H1 (cell line): Measurements from ENCODE around the gene SLC7A10. TPM values are rescaled to one million over a fixed set of nuclear protein-coding genes. Genes with fewer than 3 reads are reported as not detected.

Experiments used
- CTCF ChIA-PET: fragments of 300-600 bp; sonication (Branson Sonifier 250); formaldehyde crosslinking; loops from one replicate; lab custom pipeline; 2021; ENCODE audit not compliant: partially characterized antibody; lab: Charles Lee
- POLR2A ChIA-PET: fragments of 300-600 bp; sonication (Branson Sonifier 250); formaldehyde crosslinking; loops from one replicate; lab custom pipeline; 2021; ENCODE audit warnings: inconsistent platforms; ENCODE audit not compliant: partially characterized antibody; lab: Charles Lee
- DNase-seq, 2 experiments: peaks; one replicate each; pipeline versions ENCODE4 v3.0.0 to v3.0.0-alpha.2; 2010 to 2022; ENCODE audit warnings: low spot score in 2 of 2, low read depth in 1 of 2, mixed read lengths in 1 of 2
- FAIRE-seq: peaks from 2 replicates; lab custom pipeline; 2011; peaks lifted over from hg19 to GRCh38; lab: Jason Lieb, UNC
- H2AFZ ChIP-seq: 2 replicates; pipeline ENCODE4 v1.8.1; 2012; ENCODE audit warnings: low read length, inconsistent platforms
- H2AK5ac ChIP-seq: 2 replicates; pipeline ENCODE4 v1.6.1; 2013; ENCODE audit warnings: low read depth, low read length
- H2BK120ac ChIP-seq: replicated peaks from 2 replicates; pipeline ENCODE3; 2013; ENCODE audit warnings: low read depth, low read length, inconsistent platforms
- H2BK12ac ChIP-seq: 2 replicates; pipeline ENCODE4 v1.6.1; 2013; ENCODE audit warnings: low read depth, low read length
- H2BK15ac ChIP-seq: 2 replicates; pipeline ENCODE4 v1.6.1; 2013; ENCODE audit warnings: low read length
- H2BK20ac ChIP-seq: 2 replicates; pipeline ENCODE4 v1.6.1; 2013; ENCODE audit warnings: low read length
- H2BK5ac ChIP-seq: 2 replicates; pipeline ENCODE4 v1.6.1; 2013; ENCODE audit warnings: low read depth, low read length
- H3K14ac ChIP-seq: 2 replicates; pipeline ENCODE4 v1.6.1; 2013; ENCODE audit warnings: inconsistent platforms; ENCODE audit not compliant: insufficient read length
- H3K18ac ChIP-seq: 2 replicates; pipeline ENCODE4 v1.6.1; 2013; ENCODE audit warnings: low read length; ENCODE audit errors: extremely low read depth
- H3K23ac ChIP-seq: 2 replicates; pipeline ENCODE4 v1.6.1; 2013; ENCODE audit warnings: inconsistent platforms; ENCODE audit not compliant: insufficient read length
- H3K23me2 ChIP-seq: 2 replicates; pipeline ENCODE4 v1.6.1; 2013; ENCODE audit warnings: low read depth, low read length
- H3K27ac ChIP-seq: 2 replicates; pipeline ENCODE4 v1.6.1; 2011; ENCODE audit warnings: low read depth, low read length, inconsistent platforms
- H3K27me3 ChIP-seq, 4 experiments: replicated peaks in 1 of 4; 1 replicate in 1 of 4; 2 replicates in 3 of 4; pipeline versions ENCODE4 v1.6.1 to v1.8.1; 2011 to 2013; ENCODE audit warnings: low read length in 3 of 4, mild to moderate bottlenecking in 3 of 4, inconsistent platforms in 2 of 4, mixed read lengths in 2 of 4, moderate library complexity in 1 of 4; ENCODE audit not compliant: control insufficient read depth in 3 of 4, insufficient read depth in 3 of 4; ENCODE audit errors: extremely low read depth in 1 of 4
- H3K36me3 ChIP-seq, 4 experiments: 2 replicates each; pipeline versions ENCODE4 v1.6.1 to v1.8.1; 2011 to 2013; ENCODE audit warnings: mild to moderate bottlenecking in 4 of 4, low read length in 3 of 4, moderate library complexity in 2 of 4, control low read depth in 1 of 4, inconsistent platforms in 1 of 4; ENCODE audit not compliant: insufficient read depth in 4 of 4, control insufficient read depth in 2 of 4
- H3K4ac ChIP-seq: replicated peaks from 2 replicates; pipeline ENCODE3; 2013; ENCODE audit warnings: low read length, low read depth, mixed read lengths, inconsistent platforms; ENCODE audit not compliant: insufficient read length
- H3K4me1 ChIP-seq, 4 experiments: replicated peaks in 1 of 4; 1 replicate in 1 of 4; 2 replicates in 3 of 4; pipeline versions ENCODE4 v1.6.1 to v1.8.1; 2011 to 2013; ENCODE audit warnings: low read length in 3 of 4, inconsistent platforms in 2 of 4, mixed read lengths in 1 of 4; ENCODE audit not compliant: insufficient read depth in 4 of 4, control insufficient read depth in 3 of 4
- H3K4me2 ChIP-seq, 2 experiments: 2 replicates each; pipeline versions ENCODE4 v1.6.1 to v1.8.1; 2011 to 2013; ENCODE audit warnings: low read depth in 2 of 2, low read length in 2 of 2, control low read depth in 1 of 2, inconsistent platforms in 1 of 2, mild to moderate bottlenecking in 1 of 2; ENCODE audit not compliant: insufficient read depth in 1 of 2
- H3K4me3 ChIP-seq, 4 experiments: fragments of 200-600, 300-600 bp in 1 of 4; sonication (generic), shearing (Covaris generic), sonication (Bioruptor Twin) in 1 of 4; 2 replicates each; pipeline versions ENCODE4 v1.5.1 to v1.8.1; 2011 to 2016; ENCODE audit warnings: low read length in 4 of 4, low read depth in 3 of 4, control low read depth in 2 of 4, inconsistent platforms in 2 of 4, mild to moderate bottlenecking in 2 of 4, mixed read lengths in 1 of 4, moderate library complexity in 1 of 4; ENCODE audit not compliant: insufficient read depth in 2 of 4; ENCODE audit errors: extremely low read depth in 1 of 4
- H3K56ac ChIP-seq: replicated peaks from 2 replicates; pipeline ENCODE3; 2013; ENCODE audit warnings: low read depth, mild to moderate bottlenecking, mixed read lengths, low read length, inconsistent platforms; ENCODE audit not compliant: insufficient read length
- H3K79me1 ChIP-seq: 2 replicates; pipeline ENCODE4 v1.6.1; 2013; ENCODE audit warnings: low read depth, low read length, control low read depth
- H3K79me2 ChIP-seq, 2 experiments: 2 replicates each; pipeline versions ENCODE4 v1.6.1 to v1.8.1; 2012 to 2013; ENCODE audit warnings: low read length in 2 of 2, mild to moderate bottlenecking in 2 of 2, inconsistent platforms in 1 of 2; ENCODE audit not compliant: insufficient read depth in 2 of 2, control insufficient read depth in 1 of 2
- H3K9ac ChIP-seq, 4 experiments: replicated peaks in 1 of 4; 1 replicate in 1 of 4; 2 replicates in 3 of 4; pipeline versions ENCODE4 v1.6.1 to v1.8.1; 2011 to 2013; ENCODE audit warnings: low read depth in 3 of 4, low read length in 3 of 4, control low read depth in 2 of 4, mild to moderate bottlenecking in 2 of 4, moderate library complexity in 2 of 4, inconsistent platforms in 1 of 4; ENCODE audit errors: extremely low read depth in 1 of 4
- H3K9me3 ChIP-seq, 2 experiments: 2 replicates each; pipeline versions ENCODE4 v1.6.1 to v1.8.1; 2012 to 2013; ENCODE audit warnings: mild to moderate bottlenecking in 2 of 2, moderate library complexity in 2 of 2, control low read depth in 1 of 2, inconsistent platforms in 1 of 2, low read depth in 1 of 2, low read length in 1 of 2, mixed read lengths in 1 of 2; ENCODE audit not compliant: insufficient read depth in 2 of 2
- H4K20me1 ChIP-seq, 2 experiments: replicated peaks in 1 of 2; 2 replicates each; pipeline versions ENCODE3 to v1.8.1; 2011 to 2013; ENCODE audit warnings: inconsistent platforms in 2 of 2, low read length in 2 of 2, mild to moderate bottlenecking in 1 of 2; ENCODE audit not compliant: insufficient read depth in 2 of 2, control insufficient read depth in 1 of 2
- H4K5ac ChIP-seq: 2 replicates; pipeline ENCODE4 v1.6.1; 2013; ENCODE audit warnings: low read length, low read depth, mixed read lengths, inconsistent platforms; ENCODE audit not compliant: insufficient read length
- H4K8ac ChIP-seq: 2 replicates; pipeline ENCODE4 v1.8.0; 2013; ENCODE audit warnings: mild to moderate bottlenecking, moderate library complexity, low read length, inconsistent platforms; ENCODE audit not compliant: insufficient read depth; ENCODE audit errors: extremely low read depth
- H4K91ac ChIP-seq: replicated peaks from 2 replicates; pipeline ENCODE3; 2013; ENCODE audit warnings: low read length, mixed read lengths, inconsistent platforms; ENCODE audit not compliant: insufficient read length
- ASH2L ChIP-seq: fragments of 200-600, 300-600 bp; sonication (generic); IDR thresholded peaks from one replicate; pipeline ENCODE4 v1.7.1; 2017; ENCODE audit warnings: low read length
- BRCA1 ChIP-seq: IDR thresholded peaks from 2 replicates; pipeline ENCODE4 v1.6.1; 2012; ENCODE audit warnings: low read depth, low read length, improper control_type of control experiment
- CHD2 ChIP-seq: IDR thresholded peaks from 2 replicates; pipeline ENCODE4 v1.6.1; 2012; ENCODE audit warnings: low read length, improper control_type of control experiment
- FOSL1 ChIP-seq: IDR thresholded peaks from 2 replicates; pipeline ENCODE4 v1.6.1; 2011; ENCODE audit warnings: mild to moderate bottlenecking, low read depth, low read length, moderate library complexity; ENCODE audit not compliant: insufficient read depth
- HDAC6 ChIP-seq: IDR thresholded peaks from one replicate; pipeline ENCODE4 v1.7.1; 2012; ENCODE audit warnings: low read depth, mild to moderate bottlenecking, inconsistent platforms, low read length, moderate library complexity
- JUND ChIP-seq: IDR thresholded peaks from 2 replicates; pipeline ENCODE4 v1.6.1; 2011; ENCODE audit warnings: mild to moderate bottlenecking, improper control_type of control experiment, low read length
- NRF1 ChIP-seq: IDR thresholded peaks from 2 replicates; pipeline ENCODE4 v1.6.1; 2011; ENCODE audit warnings: mild to moderate bottlenecking, low read depth, low read length, improper control_type of control experiment
- SIN3A ChIP-seq, 2 experiments: IDR thresholded peaks in 1 of 2; conservative IDR thresholded peaks in 1 of 2; 2 replicates each; pipeline ENCODE4 v1.6.1; 2011 to 2012; ENCODE audit warnings: low read length in 2 of 2, improper control_type of control experiment in 1 of 2, low read depth in 1 of 2, mild to moderate bottlenecking in 1 of 2
- SIX5 ChIP-seq: IDR thresholded peaks from 2 replicates; pipeline ENCODE4 v1.6.1; 2011; ENCODE audit warnings: mild to moderate bottlenecking, low read depth, low read length
- SP2 ChIP-seq: IDR thresholded peaks from 2 replicates; pipeline ENCODE4 v1.6.1; 2012; ENCODE audit warnings: mild to moderate bottlenecking, low read length, inconsistent platforms
- SRF ChIP-seq: IDR thresholded peaks from 2 replicates; pipeline ENCODE4 v1.6.1; 2011; ENCODE audit warnings: mild to moderate bottlenecking, low read depth, low read length, moderate library complexity
- ZNF274 ChIP-seq: IDR thresholded peaks from 2 replicates; pipeline ENCODE4 v1.7.0; 2012; ENCODE audit warnings: low read length, borderline replicate concordance; ENCODE audit errors: extremely low read depth
- WGBS, 2 experiments: shearing (Covaris generic) in 1 of 2; methylation state at CpG; one replicate each; pipeline versions ENCODE4 v1.1.6 to v1.1.7; 2013 to 2015; ENCODE audit warnings: low lambda C conversion rate in 2 of 2, mixed read lengths in 2 of 2, inconsistent platforms in 1 of 2, low coverage in 1 of 2, missing lambda C conversion rate in 1 of 2; ENCODE audit not compliant: insufficient replicate concordance in 2 of 2, insufficient coverage in 1 of 2, insufficient read length in 1 of 2; ENCODE audit errors: extremely low coverage in 1 of 2, missing lambda C conversion rate in 1 of 2; 5-methylcytosine and 5-hydroxymethylcytosine counted together
- polyA plus RNA-seq, 7 experiments: library from polyadenylated mRNA; depleted of rRNA in 3 of 7; stranded (reverse) in 5 of 7; unstranded in 2 of 7; fragments of >200 nt in 5 of 7; fragments of 200-250 nt in 2 of 7; gene quantifications; 1 replicate in 5 of 7; 2 replicates in 1 of 7; 4 replicates in 1 of 7; pipeline versions ENCODE4 v1.2.1 to v1.2.3, GENCODE V29; 2011 to 2013; ENCODE audit warnings: missing spikeins in 2 of 7, mixed read lengths in 2 of 7
- total RNA-seq: library from RNA; stranded (reverse); fragmentation: NEBNext Ultra II Directional; extraction: Animal tissue kit (Norgen Biotek cat#: 25700); gene quantifications from 2 replicates; pipeline ENCODE4 v1.2.1, GENCODE V29; 2021
- TF ChIP-seq, protein P1 (sequence below): IDR thresholded peaks from 2 replicates; pipeline ENCODE4 v1.6.1; 2012; ENCODE audit warnings: low read length, inconsistent platforms

The SLC7A10 gene
- total and polyA plus RNA-seq, 2 of the 8 experiments (the other 6 are each of a cell fraction or from before 2014, with no cell fraction given): 3.7 to 7.1 TPM

DNA sequence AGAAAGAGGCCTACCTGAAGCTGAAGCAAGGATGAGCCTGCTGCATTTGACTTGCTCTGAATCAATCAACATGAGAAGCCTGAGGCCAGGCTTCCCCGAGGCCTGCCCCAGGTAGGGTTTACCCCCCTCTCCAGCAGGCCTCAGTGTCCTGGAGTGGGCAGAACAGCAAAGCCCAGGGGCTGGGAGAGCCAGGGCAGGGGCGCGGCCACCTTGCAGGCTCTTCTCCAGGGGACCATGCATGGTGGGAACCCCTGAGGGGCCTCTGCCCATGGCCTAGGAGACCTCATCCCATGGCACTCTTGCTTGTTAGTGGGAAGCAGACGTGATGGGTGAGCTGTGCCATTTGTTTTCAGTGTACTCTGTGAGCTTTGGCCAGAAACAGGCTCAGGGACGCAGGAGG is 51.5 kb downstream of the SLC7A10 start:
- Histone ChIP-seq H3K4ac (no peak overlapping the region), H2BK5ac (no peak overlapping the region), H3K4me2 (no peak overlapping the region), H3K27ac (no peak overlapping the region), H4K5ac (no peak overlapping the region), H3K79me2 (0 out of 4 replicates have a peak, but pooled peaks cover 0 to 3% of the 10 kb centered on the region in 2 experiments), H3K14ac (no peak overlapping the region), H3K23ac (no peak overlapping the region), H2BK12ac (no peak overlapping the region), H2AK5ac (no peak overlapping the region), H3K9ac (no peak overlapping the region), H3K18ac (no peak overlapping the region), H4K8ac (0 out of 2 replicates have a peak overlapping the region, but pooled peaks have one; percentile 45), H4K91ac (no peak overlapping the region), H2BK120ac (no peak overlapping the region), H3K4me1 (peaks cover 0 to 3% (median under 1%) of the 10 kb centered on the region in 4 experiments; a peak in 3 of 7 replicates), H3K79me1 (peaks cover 3% of the 10 kb centered on the region; the same call in 1 of the 2 replicates), H3K4me3 (no peak overlapping the region), H3K27me3 (peaks cover 0 to 2% (median 1%) of the 10 kb centered on the region in 4 experiments; a peak in 3 of 7 replicates), H4K20me1 (peaks cover 0 to 5% of the 10 kb centered on the region in 2 experiments), H2AFZ (no peak overlapping the region), H2BK20ac (no peak overlapping the region), H3K36me3 (no peaks in the 10 kb centered on the region), H3K9me3 (no peaks in the 10 kb centered on the region), H3K23me2 (peaks cover 12% of the 10 kb centered on the region), H3K56ac (no peak overlapping the region), H2BK15ac (no peak overlapping the region)
- no peak for DNase-seq
- FAIRE-seq: no peak
- ChIA-PET POLR2A (interaction anchor here (0.9 to 1.2 kb wide), 2 partner anchors 10 to 128 kb away, joined by 3 read pairs; partner anchors contain the start of gene CEBPA), CTCF (interaction anchor here (0.8 to 4.9 kb wide), 7 partner anchors 10 to 48 kb away, joined by 3 to 18 read pairs (median 6); no protein-coding TSS in a partner anchor)
- whole genome bisulfite sequencing, 2 experiments: 88% methylated on average over 5 of the region's 5 CpGs; no CpG with 5 or more reads in 1 of the 2 experiments
- TF ChIP-seq SIN3A (conservative IDR thresholded peaks at IDR 0.05 in 1 of 2, IDR thresholded peaks at IDR 0.05 in 1 of 2; ENCODE audit: low read depth in 1 of 2, low read length in 2 of 2): no peak
- no peak for TF ChIP-seq HDAC6
- TF ChIP-seq ZNF274: no peak
- TF ChIP-seq SRF: no peak
- TF ChIP-seq FOSL1: no peak
- no peak for TF ChIP-seq CHD2
- TF ChIP-seq ASH2L: no peak
- TF ChIP-seq NRF1: no peak
- TF ChIP-seq BRCA1: no peak
- TF ChIP-seq JUND: no peak
- TF ChIP-seq, protein P1, sequence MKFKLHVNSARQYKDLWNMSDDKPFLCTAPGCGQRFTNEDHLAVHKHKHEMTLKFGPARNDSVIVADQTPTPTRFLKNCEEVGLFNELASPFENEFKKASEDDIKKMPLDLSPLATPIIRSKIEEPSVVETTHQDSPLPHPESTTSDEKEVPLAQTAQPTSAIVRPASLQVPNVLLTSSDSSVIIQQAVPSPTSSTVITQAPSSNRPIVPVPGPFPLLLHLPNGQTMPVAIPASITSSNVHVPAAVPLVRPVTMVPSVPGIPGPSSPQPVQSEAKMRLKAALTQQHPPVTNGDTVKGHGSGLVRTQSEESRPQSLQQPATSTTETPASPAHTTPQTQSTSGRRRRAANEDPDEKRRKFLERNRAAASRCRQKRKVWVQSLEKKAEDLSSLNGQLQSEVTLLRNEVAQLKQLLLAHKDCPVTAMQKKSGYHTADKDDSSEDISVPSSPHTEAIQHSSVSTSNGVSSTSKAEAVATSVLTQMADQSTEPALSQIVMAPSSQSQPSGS: no peak
- TF ChIP-seq SIX5: no peak
- TF ChIP-seq SP2: no peak
